ENCODE measurements around the gene ITGAE. TPM values are rescaled to one million over a fixed set of nuclear protein-coding genes. Genes with fewer than 3 reads are reported as not detected.
"Not testable (repeated sequence)": the region's sequence is repeated elsewhere in the genome, so short reads cannot be mapped to it uniquely, and the experiment has no call there.

The ITGAE gene
- total RNA-seq, 1 experiment from 2014 or later = 20.9 TPM

- BruUV-seq (replicated peaks) = no TSS peak
- Histone ChIP-seq H3K36me3 (ENCODE audit: control insufficient read depth, insufficient read depth, low read length) (no peaks in the 10 kb centered on the region), H3K9me3 (ENCODE audit: control insufficient read depth, insufficient read depth, low read depth, low read length) (no peaks in the 10 kb centered on the region), H3K4me1 (ENCODE audit: control insufficient read depth, insufficient read depth, low read length) (no peaks in the 10 kb centered on the region), H3K4me3 (ENCODE audit: low read depth in 2 of 2, low read length in 2 of 2) (no peak overlapping the region), H3K27me3 (ENCODE audit: control insufficient read depth, insufficient read depth, low read length) (no peaks in the 10 kb centered on the region), H3K27ac (ENCODE audit: low read length) (no peak overlapping the region)
- in situ Hi-C loops (cut with HindIII; ENCODE audit: low pct_unique_long_range_greater_than_20kb, low sequenced_read_pairs) (no loop called here), intact Hi-C loops (cut with micrococcal nuclease; ENCODE audit: unreplicated experiment) (no loop called here)
- POLR2A ChIA-PET = no interaction called here
- CTCF ChIA-PET = interaction anchor here (0.6 to 1.9 kb wide), 5 partner anchors 15 to 155 kb away, joined by 3 to 8 read pairs (median 4); partner anchors contain the start of gene HASPIN
- DNase-seq (ENCODE audit: low read depth, low spot score) (no peak), ATAC-seq (no peak)
- TF ChIP-seq, protein P1, sequence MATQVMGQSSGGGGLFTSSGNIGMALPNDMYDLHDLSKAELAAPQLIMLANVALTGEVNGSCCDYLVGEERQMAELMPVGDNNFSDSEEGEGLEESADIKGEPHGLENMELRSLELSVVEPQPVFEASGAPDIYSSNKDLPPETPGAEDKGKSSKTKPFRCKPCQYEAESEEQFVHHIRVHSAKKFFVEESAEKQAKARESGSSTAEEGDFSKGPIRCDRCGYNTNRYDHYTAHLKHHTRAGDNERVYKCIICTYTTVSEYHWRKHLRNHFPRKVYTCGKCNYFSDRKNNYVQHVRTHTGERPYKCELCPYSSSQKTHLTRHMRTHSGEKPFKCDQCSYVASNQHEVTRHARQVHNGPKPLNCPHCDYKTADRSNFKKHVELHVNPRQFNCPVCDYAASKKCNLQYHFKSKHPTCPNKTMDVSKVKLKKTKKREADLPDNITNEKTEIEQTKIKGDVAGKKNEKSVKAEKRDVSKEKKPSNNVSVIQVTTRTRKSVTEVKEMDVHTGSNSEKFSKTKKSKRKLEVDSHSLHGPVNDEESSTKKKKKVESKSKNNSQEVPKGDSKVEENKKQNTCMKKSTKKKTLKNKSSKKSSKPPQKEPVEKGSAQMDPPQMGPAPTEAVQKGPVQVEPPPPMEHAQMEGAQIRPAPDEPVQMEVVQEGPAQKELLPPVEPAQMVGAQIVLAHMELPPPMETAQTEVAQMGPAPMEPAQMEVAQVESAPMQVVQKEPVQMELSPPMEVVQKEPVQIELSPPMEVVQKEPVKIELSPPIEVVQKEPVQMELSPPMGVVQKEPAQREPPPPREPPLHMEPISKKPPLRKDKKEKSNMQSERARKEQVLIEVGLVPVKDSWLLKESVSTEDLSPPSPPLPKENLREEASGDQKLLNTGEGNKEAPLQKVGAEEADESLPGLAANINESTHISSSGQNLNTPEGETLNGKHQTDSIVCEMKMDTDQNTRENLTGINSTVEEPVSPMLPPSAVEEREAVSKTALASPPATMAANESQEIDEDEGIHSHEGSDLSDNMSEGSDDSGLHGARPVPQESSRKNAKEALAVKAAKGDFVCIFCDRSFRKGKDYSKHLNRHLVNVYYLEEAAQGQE (IDR thresholded peaks at IDR 0.05; ENCODE audit: insufficient read depth in 1 of 2, low read depth in 2 of 2, low read length in 1 of 2) = no peak
- TF ChIP-seq POLR2AphosphoS5 (IDR thresholded peaks at IDR 0.05; ENCODE audit: low read depth, low read length) (no peak), SIN3A (IDR thresholded peaks at IDR 0.05; ENCODE audit: borderline replicate concordance, insufficient read depth, low read depth, low read length) (no peak), CTCF (IDR thresholded peaks at IDR 0.05) (no peak), TCF7L2 (IDR thresholded peaks at IDR 0.05; ENCODE audit: low read depth, low read length) (no peak)
Measured at GRCh38 chr17:3738562-3739295, 62.3 kb downstream of the ITGAE start.

DNA sequence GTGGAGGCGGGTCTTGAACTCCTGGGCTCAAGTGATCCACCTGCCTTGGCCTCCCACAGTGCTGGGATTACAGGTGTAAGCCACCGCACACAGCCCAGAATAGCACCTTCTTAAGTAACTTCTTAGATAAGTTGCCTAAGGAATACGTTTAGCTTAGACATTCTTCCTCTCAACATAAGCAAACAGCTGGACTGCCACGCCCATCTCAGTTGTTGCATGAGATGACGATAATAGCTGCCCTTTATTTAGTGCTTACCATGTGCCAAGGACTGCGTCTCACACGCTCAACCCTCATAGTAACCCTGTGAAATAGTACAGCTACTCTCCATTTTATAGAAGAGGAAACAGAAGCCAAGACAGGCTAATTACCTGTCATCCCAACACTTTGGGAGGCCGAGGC is 65.5 kb downstream of the ITGAE start:
- TF ChIP-seq, protein P1 (IDR thresholded peaks at IDR 0.05; ENCODE audit: insufficient read depth in 1 of 2, low read depth in 2 of 2, low read length in 1 of 2) = no peak
- TF ChIP-seq POLR2AphosphoS5 (IDR thresholded peaks at IDR 0.05; ENCODE audit: low read depth, low read length) (no peak), TCF7L2 (IDR thresholded peaks at IDR 0.05; ENCODE audit: low read depth, low read length) (no peak)
- ChIA-PET POLR2A (no interaction called here), CTCF (no interaction called here)
- in situ Hi-C loops (cut with HindIII; ENCODE audit: low pct_unique_long_range_greater_than_20kb, low sequenced_read_pairs) = no loop called here
- Histone ChIP-seq H3K9me3 (ENCODE audit: control insufficient read depth, insufficient read depth, low read depth, low read length) (no peaks in the 10 kb centered on the region), H3K36me3 (ENCODE audit: control insufficient read depth, insufficient read depth, low read length) (no peaks in the 10 kb centered on the region), H3K4me1 (ENCODE audit: control insufficient read depth, insufficient read depth, low read length) (peaks cover 4% of the 10 kb centered on the region; the same call in 1 of the 2 replicates), H3K27ac (ENCODE audit: low read length) (no peak overlapping the region), H3K27me3 (ENCODE audit: control insufficient read depth, insufficient read depth, low read length) (no peaks in the 10 kb centered on the region), H3K4me3 (ENCODE audit: low read depth in 2 of 2, low read length in 2 of 2) (no peak overlapping the region)
- intact Hi-C loops (cut with micrococcal nuclease; ENCODE audit: unreplicated experiment) = no loop called here
- no TSS peak for BruUV-seq (replicated peaks)
- ATAC-seq = no peak
- no peak for DNase-seq (ENCODE audit: low read depth, low spot score)

GRCh38 chr17:3734911-3735276 is 66.1 kb downstream of the ITGAE start:
- H3K9me3 ChIP-seq (ENCODE audit: control insufficient read depth, insufficient read depth, low read depth, low read length); H3K4me1 ChIP-seq (ENCODE audit: control insufficient read depth, insufficient read depth, low read length); POLR2A ChIA-PET; in situ Hi-C loops (cut with HindIII; ENCODE audit: low pct_unique_long_range_greater_than_20kb, low sequenced_read_pairs); H3K36me3 ChIP-seq (ENCODE audit: control insufficient read depth, insufficient read depth, low read length); BruUV-seq (replicated peaks); H3K27me3 ChIP-seq (ENCODE audit: control insufficient read depth, insufficient read depth, low read length); H3K4me3 ChIP-seq (ENCODE audit: low read depth in 2 of 2, low read length in 2 of 2); ATAC-seq; DNase-seq (ENCODE audit: low read depth, low spot score); H3K27ac ChIP-seq (ENCODE audit: low read length): not testable (repeated sequence)
- CTCF ChIA-PET = interaction anchor here (1.0 kb wide), 1 partner anchor 52 kb away, joined by 3 read pairs; no protein-coding TSS in a partner anchor
- intact Hi-C loops (cut with micrococcal nuclease; ENCODE audit: unreplicated experiment) = loop anchor here (5.0 kb wide), 1 partner anchor 92 kb away; no protein-coding TSS in a partner anchor

All from Panc1 (cell line).